ENCODE measurements around the gene MSI2.

DNA sequence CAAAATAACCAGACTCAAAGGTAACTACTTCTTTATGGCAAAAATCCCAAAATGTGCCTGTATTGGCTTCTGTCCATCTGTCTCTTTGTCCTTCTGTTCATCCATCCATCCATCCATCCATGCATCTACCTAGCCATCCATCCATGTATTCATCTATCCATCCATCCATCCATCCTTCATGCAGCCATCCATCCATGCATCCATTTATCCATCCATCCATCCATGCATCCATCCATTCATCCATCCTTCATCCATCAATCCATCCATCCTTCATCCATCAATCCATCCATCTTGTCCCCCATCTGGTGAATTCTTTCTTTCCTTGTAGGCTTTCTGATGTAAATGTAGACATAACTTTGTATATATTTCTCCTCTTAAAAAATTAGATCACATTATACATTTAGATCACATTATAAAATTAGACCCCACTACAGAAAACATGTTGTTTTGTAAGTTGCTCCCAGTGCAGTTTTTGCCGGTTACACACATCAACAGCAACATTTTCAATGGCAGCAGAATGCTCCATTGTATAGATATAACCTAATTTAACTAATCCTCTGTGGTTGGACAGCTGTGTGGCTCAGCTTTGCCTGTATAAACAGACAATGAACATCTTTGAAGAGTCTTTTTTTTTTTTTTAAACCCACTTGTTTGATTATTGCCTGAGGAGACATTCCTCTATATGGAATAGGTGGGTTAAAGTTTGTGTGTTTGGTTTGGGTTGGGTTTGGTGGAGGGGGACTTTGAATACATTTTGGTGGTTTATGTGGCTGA lies 72.0 kb downstream of the MSI2 start:
- TF ChIP-seq, protein P1, sequence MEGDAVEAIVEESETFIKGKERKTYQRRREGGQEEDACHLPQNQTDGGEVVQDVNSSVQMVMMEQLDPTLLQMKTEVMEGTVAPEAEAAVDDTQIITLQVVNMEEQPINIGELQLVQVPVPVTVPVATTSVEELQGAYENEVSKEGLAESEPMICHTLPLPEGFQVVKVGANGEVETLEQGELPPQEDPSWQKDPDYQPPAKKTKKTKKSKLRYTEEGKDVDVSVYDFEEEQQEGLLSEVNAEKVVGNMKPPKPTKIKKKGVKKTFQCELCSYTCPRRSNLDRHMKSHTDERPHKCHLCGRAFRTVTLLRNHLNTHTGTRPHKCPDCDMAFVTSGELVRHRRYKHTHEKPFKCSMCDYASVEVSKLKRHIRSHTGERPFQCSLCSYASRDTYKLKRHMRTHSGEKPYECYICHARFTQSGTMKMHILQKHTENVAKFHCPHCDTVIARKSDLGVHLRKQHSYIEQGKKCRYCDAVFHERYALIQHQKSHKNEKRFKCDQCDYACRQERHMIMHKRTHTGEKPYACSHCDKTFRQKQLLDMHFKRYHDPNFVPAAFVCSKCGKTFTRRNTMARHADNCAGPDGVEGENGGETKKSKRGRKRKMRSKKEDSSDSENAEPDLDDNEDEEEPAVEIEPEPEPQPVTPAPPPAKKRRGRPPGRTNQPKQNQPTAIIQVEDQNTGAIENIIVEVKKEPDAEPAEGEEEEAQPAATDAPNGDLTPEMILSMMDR (IDR thresholded peaks at IDR 0.05): no peak
- TF ChIP-seq POLR2AphosphoS5 (IDR thresholded peaks at IDR 0.05): no peak
- TF ChIP-seq POLR2A (IDR thresholded peaks at IDR 0.05): no peak

All from suprapubic skin (tissue), 4 donors.